WTC11 (cell line): ENCODE measurements around the gene ADAM12. TPM values are rescaled to one million over a fixed set of nuclear protein-coding genes. Genes with fewer than 3 reads are reported as not detected.

Experiments
- ATAC-seq: fragments of 200-7000 bp; cut with Tn5 transposase; 2 replicates; pipeline ENCODE4 v1.10.0; 2021; ENCODE audit warnings: mild to moderate bottlenecking, moderate library complexity
- CTCF ChIA-PET: fragments of 300-600 bp; sonication (Branson Sonifier 250); formaldehyde crosslinking; loops from one replicate; lab custom pipeline; 2021; ENCODE audit warnings: antibody characterized with exemption; lab: Charles Lee
- POLR2A ChIA-PET: fragments of 350-600 bp; sonication (Branson Sonifier 250); formaldehyde crosslinking; loops from one replicate; lab custom pipeline; 2021; ENCODE audit warnings: antibody characterized with exemption; lab: Charles Lee
- DNase-seq: peaks from one replicate; pipeline ENCODE4 v3.0.0; 2021; ENCODE audit warnings: low spot score
- H3K27ac Mint-ChIP-seq: 2 replicates; pipeline ENCODE4 v1.8.0; 2021; ENCODE audit warnings: mixed read lengths
- H3K27me3 Mint-ChIP-seq: 2 replicates; pipeline ENCODE4 v1.8.0; 2021; ENCODE audit warnings: low read depth, mild to moderate bottlenecking, moderate library complexity, mixed read lengths
- H3K36me3 Mint-ChIP-seq: 2 replicates; pipeline ENCODE4 v1.8.0; 2021; ENCODE audit warnings: mixed read lengths
- H3K4me1 Mint-ChIP-seq: 2 replicates; pipeline ENCODE4 v1.8.0; 2022; ENCODE audit warnings: mixed read lengths
- H3K4me3 Mint-ChIP-seq: 2 replicates; pipeline ENCODE4 v1.8.0; 2021; ENCODE audit warnings: mild to moderate bottlenecking, moderate library complexity, mixed read lengths
- H3K9me3 Mint-ChIP-seq: 2 replicates; pipeline ENCODE4 v1.8.0; 2021; ENCODE audit warnings: mixed read lengths
- ARID4B ChIP-seq: sonication (generic); formaldehyde crosslinking; IDR thresholded peaks from 2 replicates; pipeline ENCODE4 v1.8.0; 2023; ENCODE audit warnings: missing genetic modification reagents, mild to moderate bottlenecking, borderline replicate concordance
- E2F4 ChIP-seq: sonication (generic); formaldehyde crosslinking; IDR thresholded peaks from 2 replicates; pipeline ENCODE4 v1.8.1; 2022; ENCODE audit warnings: low read depth, mild to moderate bottlenecking, moderate library complexity, missing genetic modification reagents, borderline replicate concordance
- ELF4 ChIP-seq: sonication (generic); formaldehyde crosslinking; IDR thresholded peaks from 2 replicates; pipeline ENCODE4 v1.8.1; 2022; ENCODE audit warnings: low read depth, mild to moderate bottlenecking, moderate library complexity, missing genetic modification reagents
- ERG ChIP-seq: fragments of 250-450 bp; sonication (Bioruptor Pico); IDR thresholded peaks from 2 replicates; pipeline ENCODE4 v1.8.0; 2021; ENCODE audit warnings: mild to moderate bottlenecking
- GABPB1 ChIP-seq: sonication (generic); formaldehyde crosslinking; IDR thresholded peaks from 2 replicates; pipeline ENCODE4 v1.8.1; 2023; ENCODE audit warnings: mild to moderate bottlenecking, missing genetic modification reagents
- GRHL2 ChIP-seq: fragments of 250-450 bp; sonication (Bioruptor Pico); IDR thresholded peaks from 2 replicates; pipeline ENCODE4 v1.8.0; 2022; ENCODE audit warnings: mild to moderate bottlenecking, moderate library complexity; ENCODE audit not compliant: insufficient replicate concordance, severe bottlenecking
- NR2C2 ChIP-seq: sonication (generic); formaldehyde crosslinking; IDR thresholded peaks from 2 replicates; pipeline ENCODE4 v1.8.0; 2022; ENCODE audit warnings: mild to moderate bottlenecking, missing genetic modification reagents
- PRDM15 ChIP-seq: sonication (generic); formaldehyde crosslinking; IDR thresholded peaks from 2 replicates; pipeline ENCODE4 v1.8.0; 2022; ENCODE audit warnings: missing genetic modification reagents
- SP1 ChIP-seq: sonication (generic); formaldehyde crosslinking; conservative IDR thresholded peaks from 2 replicates; pipeline ENCODE4 v1.8.1; 2022; ENCODE audit warnings: missing genetic modification reagents
- USF2 ChIP-seq: sonication (generic); formaldehyde crosslinking; IDR thresholded peaks from 2 replicates; pipeline ENCODE4 v1.8.1; 2023; ENCODE audit warnings: mild to moderate bottlenecking, missing genetic modification reagents, moderate library complexity
- ZMAT4 ChIP-seq: fragments of 250-450 bp; sonication (Bioruptor Pico); IDR thresholded peaks from 2 replicates; pipeline ENCODE4 v1.9.0; 2021; ENCODE audit warnings: mild to moderate bottlenecking
- ZNF281 ChIP-seq: sonication (generic); formaldehyde crosslinking; IDR thresholded peaks from 2 replicates; pipeline ENCODE4 v1.8.0; 2023; ENCODE audit warnings: mild to moderate bottlenecking, missing genetic modification reagents
- ZNF416 ChIP-seq: fragments of 250-450 bp; sonication (Bioruptor Pico); IDR thresholded peaks from 2 replicates; pipeline ENCODE4 v1.9.0; 2021; ENCODE audit warnings: mild to moderate bottlenecking, inconsistent platforms
- ZNF671 ChIP-seq: fragments of 250-450 bp; sonication (Bioruptor Pico); IDR thresholded peaks from 2 replicates; pipeline ENCODE4 v1.8.0; 2021; ENCODE audit warnings: mild to moderate bottlenecking
- total RNA-seq: library from RNA; stranded (reverse); gene quantifications from 3 replicates; pipeline ENCODE4 v1.2.3, GENCODE V29; 2021

Gene ADAM12
- total RNA-seq, 1 experiment from 2014 or later, result 0.22 TPM

- no peaks in the 10 kb centered on the region for H3K36me3 Mint-ChIP-seq
- H3K27me3 Mint-ChIP-seq, result peaks cover 2% of the 10 kb centered on the region; the same call in 1 of the 2 replicates
- ChIA-PET CTCF (no interaction called here), POLR2A (no interaction called here)
- peaks cover 2% of the 10 kb centered on the region; the same call in 1 of the 2 replicates for H3K4me1 Mint-ChIP-seq
- no peak for TF ChIP-seq PRDM15 (CRISPR knock-in tag)
- no peak for TF ChIP-seq ZNF671 (CRISPR knock-in tag)
- TF ChIP-seq E2F4 (CRISPR knock-in tag), result no peak
- TF ChIP-seq ZNF281, result no peak
- TF ChIP-seq ELF4 (CRISPR knock-in tag), result no peak
- TF ChIP-seq USF2, result no peak
- TF ChIP-seq NR2C2, result no peak
- TF ChIP-seq, all 79 proteins: peak for 0
- no peak for ATAC-seq
- no peak overlapping the region for H3K27ac Mint-ChIP-seq
- H3K4me3 Mint-ChIP-seq, result no peak overlapping the region
- H3K9me3 Mint-ChIP-seq, result peaks cover 4% of the 10 kb centered on the region
- DNase-seq, result no peak
Observed at GRCh38 chr10:126015413-126015812, 372.9 kb downstream of the ADAM12 start.

GRCh38 chr10:126014309-126014708 is 374.0 kb downstream of the ADAM12 start:
- peaks cover 2% of the 10 kb centered on the region; the same call in 1 of the 2 replicates for H3K27me3 Mint-ChIP-seq
- ATAC-seq, result no peak
- H3K4me1 Mint-ChIP-seq, result no peaks in the 10 kb centered on the region; the same call in 1 of the 2 replicates
- peaks cover 4% of the 10 kb centered on the region for H3K9me3 Mint-ChIP-seq
- H3K27ac Mint-ChIP-seq, result no peak overlapping the region
- no peak for DNase-seq
- H3K36me3 Mint-ChIP-seq, result no peaks in the 10 kb centered on the region
- no peak overlapping the region for H3K4me3 Mint-ChIP-seq
- CTCF ChIA-PET, result no interaction called here
- POLR2A ChIA-PET, result no interaction called here
- TF ChIP-seq ERG (CRISPR knock-in tag) (no peak), PRDM15 (CRISPR knock-in tag) (no peak), ZNF416 (CRISPR knock-in tag) (no peak), GRHL2 (CRISPR knock-in tag) (no peak), ARID4B (CRISPR knock-in tag) (no peak), ZNF671 (CRISPR knock-in tag) (no peak), ZMAT4 (no peak), SP1 (CRISPR knock-in tag) (no peak), NR2C2 (no peak), GABPB1 (CRISPR knock-in tag) (no peak)
